WI38 (cell line): ENCODE data around the gene SLX9.

Experiments used
- H3K4me3 ChIP-seq: 2 replicates; pipeline ENCODE4 v1.5.1; 2011; ENCODE audit warnings: low read depth, mild to moderate bottlenecking, control low read depth, low read length
- CTCF ChIP-seq: IDR thresholded peaks from 2 replicates; pipeline ENCODE4 v1.5.1; 2012; ENCODE audit warnings: low read depth, mild to moderate bottlenecking, control low read depth, low read length

The SLX9 gene

GRCh38 chr21:44970766-44971671 lies 31.2 kb downstream of the SLX9 start:
- no peak for TF ChIP-seq CTCF
- H3K4me3 ChIP-seq = no peak overlapping the region

- TF ChIP-seq CTCF = no peak
Measured at GRCh38 chr21:44971672-44971995, 31.8 kb downstream of the SLX9 start.

GRCh38 chr21:44972301-44972814 lies 32.5 kb downstream of the SLX9 start:
- no peak for TF ChIP-seq CTCF
- no peak overlapping the region for H3K4me3 ChIP-seq

More at GRCh38 chr21:44971672-44971995, 31.8 kb downstream of the SLX9 start:
- no peak overlapping the region for H3K4me3 ChIP-seq

GRCh38 chr21:44972821-44973220 lies 33.0 kb downstream of the SLX9 start:
- H3K4me3 ChIP-seq = no peak overlapping the region
- no peak for TF ChIP-seq CTCF

GRCh38 chr21:44973598-44973997 lies 33.8 kb downstream of the SLX9 start:
- no peak overlapping the region for H3K4me3 ChIP-seq
- no peak for TF ChIP-seq CTCF

GRCh38 chr21:44974676-44975075 lies 34.8 kb downstream of the SLX9 start:
- no peak for TF ChIP-seq CTCF
- no peak overlapping the region for H3K4me3 ChIP-seq
